Mucosa of descending colon (tissue), 3 donors: Measurements from ENCODE around the gene COA1. TPM values are rescaled to one million over a fixed set of nuclear protein-coding genes. Genes with fewer than 3 reads are reported as not detected.
A peak's percentile ranks its signal among the peaks of the same experiment; 100 is the strongest.

Source experiments
- ATAC-seq: fragments of 200-7000 bp; cut with Tn5 transposase; one replicate; pipeline ENCODE4 v1.9.1; 2020; ENCODE audit warnings: mild to moderate bottlenecking, moderate library complexity
- DNase-seq, 3 donors: peaks; one replicate each; pipeline ENCODE4 v3.0.0-alpha.2; 2020
- H3K36me3 ChIP-seq: fragments of 200-600 bp; one replicate; pipeline ENCODE4 v1.8.0; 2021; ENCODE audit warnings: low read depth, mild to moderate bottlenecking
- H3K4me1 ChIP-seq: fragments of 200-600 bp; one replicate; pipeline ENCODE4 v1.8.0; 2021; ENCODE audit warnings: low read depth, mild to moderate bottlenecking
- H3K4me3 ChIP-seq: fragments of 200-600 bp; one replicate; pipeline ENCODE4 v1.8.0; 2021; ENCODE audit warnings: mild to moderate bottlenecking
- H3K9me3 ChIP-seq: fragments of 200-600 bp; one replicate; pipeline ENCODE4 v1.8.0; 2021; ENCODE audit warnings: mild to moderate bottlenecking
- CTCF ChIP-seq: fragments of 200-600 bp; IDR thresholded peaks from one replicate; pipeline ENCODE4 v1.8.0; 2022; ENCODE audit warnings: antibody characterized with exemption, mild to moderate bottlenecking
- intact Hi-C, 2 donors: fragments of 100-400 bp; cut with DNase I in 1 of 2; cut with micrococcal nuclease in 1 of 2; formaldehyde crosslinking; loops; one replicate each; pipeline versions ENCODE4 v1.11.0 to v1.11.1; 2022; cut with DNase I, micrococcal nuclease
- total RNA-seq, 3 donors: library from RNA; stranded (reverse); fragmentation: NEBNext Ultra II Directional in 2 of 3; extraction: Animal tissue kit (Norgen Biotek cat#: 25700) in 2 of 3; gene quantifications; one replicate each; pipeline versions ENCODE4 v1.2.1 to v1.2.4, GENCODE V29; 2021 to 2023
- donor health status: DM: no; HTN: no; CAD: no; lungs with moderate emphysema.
- donor health status: DM: no; HTN: no; CAD: no.
- donor health status: DM: no; HTN: yes; CAD: no.

COA1 gene
- total RNA-seq, 3 donors from 2014 or later: 35.1 to 42.1 (median 38.8) TPM

- Histone ChIP-seq H3K36me3 (no peaks in the 10 kb centered on the region), H3K4me3 (no peak overlapping the region), H3K9me3 (no peaks in the 10 kb centered on the region), H3K4me1 (peaks cover 32% of the 10 kb centered on the region)
- no peak for ATAC-seq
- no peak for DNase-seq
- intact Hi-C loops: no loop called here
- TF ChIP-seq CTCF: no peak
Observed at GRCh38 chr7:43594020-43594419, 135.3 kb downstream of the COA1 start.

- intact Hi-C loops: no loop called here
- H3K4me1 ChIP-seq: peaks cover 42% of the 10 kb centered on the region
- no peaks in the 10 kb centered on the region for H3K36me3 ChIP-seq
- no peaks in the 10 kb centered on the region for H3K9me3 ChIP-seq
- TF ChIP-seq CTCF: no peak
- H3K4me3 ChIP-seq: no peak overlapping the region
- ATAC-seq (peak; percentile 60), DNase-seq (no peak)
Observed at GRCh38 chr7:43593010-43593409, 136.3 kb downstream of the COA1 start.

- no peak for ATAC-seq
- intact Hi-C loops: no loop called here
- DNase-seq: no peak
- H3K4me3 ChIP-seq: no peak overlapping the region
- no peaks in the 10 kb centered on the region for H3K36me3 ChIP-seq
- H3K9me3 ChIP-seq: no peaks in the 10 kb centered on the region
- TF ChIP-seq CTCF: no peak
- H3K4me1 ChIP-seq: peaks cover 43% of the 10 kb centered on the region
Observed at GRCh38 chr7:43592326-43592725, 137.0 kb downstream of the COA1 start.

GRCh38 chr7:43591558-43592180, 137.7 kb downstream of the COA1 start:
- Histone ChIP-seq H3K4me3 (no peak overlapping the region), H3K36me3 (no peaks in the 10 kb centered on the region), H3K4me1 (peaks cover 43% of the 10 kb centered on the region), H3K9me3 (no peaks in the 10 kb centered on the region)
- peak; percentile 80 for ATAC-seq
- intact Hi-C loops: no loop called here
- no peak for DNase-seq
- no peak for TF ChIP-seq CTCF

- no peak for DNase-seq
- intact Hi-C loops: no loop called here
- H3K4me3 ChIP-seq: no peak overlapping the region
- no peak for TF ChIP-seq CTCF
- ATAC-seq: no peak
- no peaks in the 10 kb centered on the region for H3K36me3 ChIP-seq
- no peaks in the 10 kb centered on the region for H3K9me3 ChIP-seq
- peaks cover 43% of the 10 kb centered on the region for H3K4me1 ChIP-seq
Observed at GRCh38 chr7:43590862-43591557, 138.3 kb downstream of the COA1 start.
